Brain microvascular endothelial cell (primary cell): Measurements from ENCODE around the gene RRBP1.

ENCODE experiments used
- DNase-seq: peaks from one replicate; pipeline ENCODE4 v3.0.0-alpha.2; 2020
- H3K27ac ChIP-seq: fragments of 250-450 bp; sonication (Bioruptor Pico); 2 replicates; pipeline ENCODE4 v1.5.1; 2020; ENCODE audit warnings: mild to moderate bottlenecking, moderate library complexity
- H3K27me3 ChIP-seq: fragments of 250-450 bp; sonication (Bioruptor Pico); replicated peaks from 2 replicates; pipeline ENCODE4 v1.5.1; 2020; ENCODE audit warnings: mild to moderate bottlenecking
- H3K36me3 ChIP-seq: fragments of 250-450 bp; sonication (Bioruptor Pico); replicated peaks from 2 replicates; pipeline ENCODE4 v1.5.1; 2020; ENCODE audit warnings: mild to moderate bottlenecking
- H3K4me3 ChIP-seq: 2 replicates; pipeline ENCODE4 v1.5.1; 2011; ENCODE audit warnings: low read depth, mild to moderate bottlenecking, control low read depth, low read length, moderate library complexity
- CTCF ChIP-seq: IDR thresholded peaks from 2 replicates; pipeline ENCODE4 v1.5.1; 2011; ENCODE audit warnings: low read depth, mild to moderate bottlenecking, moderate library complexity, low read length, control low read depth, inconsistent platforms; ENCODE audit errors: missing control alignments
- in situ Hi-C: cut with HindIII; loops from 2 replicates; pipeline ENCODE4 v1.10.0; 2017; ENCODE audit warnings: low sequenced_read_pairs, low pct_ligation_motif_present

RRBP1 gene

GRCh38 chr20:17678295-17678694, 3.7 kb downstream of the RRBP1 start:
- no peak overlapping the region for H3K4me3 ChIP-seq
- no peak for DNase-seq
- H3K36me3 ChIP-seq = peaks cover 57% of the 10 kb centered on the region
- H3K27ac ChIP-seq = no peak overlapping the region
- no peak for TF ChIP-seq CTCF
- in situ Hi-C loops = no loop called here
- no peaks in the 10 kb centered on the region for H3K27me3 ChIP-seq

GRCh38 chr20:17676942-17677341, 5.1 kb downstream of the RRBP1 start:
- Histone ChIP-seq H3K27me3 (no peaks in the 10 kb centered on the region), H3K36me3 (peaks cover 60% of the 10 kb centered on the region), H3K4me3 (no peak overlapping the region), H3K27ac (no peak overlapping the region)
- no peak for DNase-seq
- in situ Hi-C loops = no loop called here
- TF ChIP-seq CTCF = no peak

GRCh38 chr20:17676378-17676759, 5.7 kb downstream of the RRBP1 start:
- Histone ChIP-seq H3K36me3 (peaks cover 59% of the 10 kb centered on the region), H3K27ac (no peak overlapping the region), H3K27me3 (no peaks in the 10 kb centered on the region), H3K4me3 (no peak overlapping the region)
- no peak for TF ChIP-seq CTCF
- no peak for DNase-seq
- in situ Hi-C loops = no loop called here

- H3K27ac ChIP-seq = no peak overlapping the region
- H3K27me3 ChIP-seq = no peaks in the 10 kb centered on the region
- in situ Hi-C loops = no loop called here
- H3K36me3 ChIP-seq = peaks cover 56% of the 10 kb centered on the region
- DNase-seq = no peak
- no peak for TF ChIP-seq CTCF
- no peak overlapping the region for H3K4me3 ChIP-seq
Observed at GRCh38 chr20:17675519-17676377, 6.3 kb downstream of the RRBP1 start.

- in situ Hi-C loops = no loop called here
- H3K27me3 ChIP-seq = no peaks in the 10 kb centered on the region
- no peak for TF ChIP-seq CTCF
- no peak for DNase-seq
- H3K27ac ChIP-seq = no peak overlapping the region
- peaks cover 49% of the 10 kb centered on the region for H3K36me3 ChIP-seq
- no peak overlapping the region for H3K4me3 ChIP-seq
Observed at GRCh38 chr20:17674722-17675518, 7.1 kb downstream of the RRBP1 start.
